ENCODE data around the gene TNIK.

The TNIK gene

GRCh38 chr3:171116824-171117395, 343.3 kb downstream of the TNIK start:
- no peak for DNase-seq

GRCh38 chr3:171116365-171116764, 343.8 kb downstream of the TNIK start:
- DNase-seq = no peak

GRCh38 chr3:171115667-171116066, 344.5 kb downstream of the TNIK start:
- no peak for DNase-seq

GRCh38 chr3:171113716-171114115, 346.5 kb downstream of the TNIK start:
- DNase-seq = no peak

GRCh38 chr3:171110715-171111114, 349.5 kb downstream of the TNIK start:
- no peak for DNase-seq

- DNase-seq = no peak
These were observed 352.1 kb downstream of the TNIK start for GRCh38 chr3:171108066-171108465.

- no peak for DNase-seq
These were observed 357.0 kb downstream of the TNIK start for GRCh38 chr3:171103185-171103584.

- DNase-seq = no peak
These were observed 358.1 kb downstream of the TNIK start for GRCh38 chr3:171101982-171102641.

GRCh38 chr3:171099911-171100310, 360.3 kb downstream of the TNIK start:
- DNase-seq = no peak

GRCh38 chr3:171095063-171095462, 365.1 kb downstream of the TNIK start:
- no peak for DNase-seq

GRCh38 chr3:171094411-171094810, 365.8 kb downstream of the TNIK start:
- no peak for DNase-seq

- no peak for DNase-seq
These were observed 366.7 kb downstream of the TNIK start for GRCh38 chr3:171093462-171093861.

GRCh38 chr3:171092467-171092911, 367.7 kb downstream of the TNIK start:
- peak in 1 of 2 experiments; percentile 66 for DNase-seq

- DNase-seq = no peak
These were observed 369.9 kb downstream of the TNIK start for GRCh38 chr3:171090321-171090720.

GRCh38 chr3:171088964-171089754, 371.0 kb downstream of the TNIK start:
- peak; percentile 46 to 50 for DNase-seq

GRCh38 chr3:171088496-171088895, 371.7 kb downstream of the TNIK start:
- no peak for DNase-seq

- DNase-seq = no peak
These were observed 373.3 kb downstream of the TNIK start for GRCh38 chr3:171086914-171087313.

- no peak for DNase-seq
These were observed 382.9 kb downstream of the TNIK start for GRCh38 chr3:171077261-171077660.

- DNase-seq = no peak
These were observed 387.8 kb downstream of the TNIK start for GRCh38 chr3:171072432-171072831.

GRCh38 chr3:171068658-171069057, 391.5 kb downstream of the TNIK start:
- no peak for DNase-seq

GRCh38 chr3:171066206-171066605, 394.0 kb downstream of the TNIK start:
- no peak for DNase-seq

GRCh38 chr3:171065732-171066131, 394.5 kb downstream of the TNIK start:
- no peak for DNase-seq

GRCh38 chr3:171064461-171064860, 395.7 kb downstream of the TNIK start:
- no peak for DNase-seq

- DNase-seq = no peak
These were observed 398.5 kb downstream of the TNIK start for GRCh38 chr3:171061749-171062148.

Measured in NCI-H187 (cell line).